ENCODE measurements around the gene ZBTB18.

Gene ZBTB18

GRCh38 chr1:244087021-244087560, 36.0 kb downstream of the ZBTB18 start:
- in situ Hi-C loops (cut with MboI; ENCODE audit: low sequenced_read_pairs) = no loop called here

- in situ Hi-C loops (cut with MboI; ENCODE audit: low sequenced_read_pairs) = no loop called here
These were observed 36.5 kb downstream of the ZBTB18 start for GRCh38 chr1:244087611-244088010.

GRCh38 chr1:244088161-244088560, 37.1 kb downstream of the ZBTB18 start:
- in situ Hi-C loops (cut with MboI; ENCODE audit: low sequenced_read_pairs) = no loop called here

- in situ Hi-C loops (cut with MboI; ENCODE audit: low sequenced_read_pairs) = no loop called here
These were observed 38.5 kb downstream of the ZBTB18 start for GRCh38 chr1:244089561-244089960.

- in situ Hi-C loops (cut with MboI; ENCODE audit: low sequenced_read_pairs) = no loop called here
These were observed 39.6 kb downstream of the ZBTB18 start for GRCh38 chr1:244090645-244091044.

- in situ Hi-C loops (cut with MboI; ENCODE audit: low sequenced_read_pairs) = no loop called here
These were observed 41.3 kb downstream of the ZBTB18 start for GRCh38 chr1:244092293-244092963.

- in situ Hi-C loops (cut with MboI; ENCODE audit: low sequenced_read_pairs) = no loop called here
These were observed 42.0 kb downstream of the ZBTB18 start for GRCh38 chr1:244092964-244093638.

- in situ Hi-C loops (cut with MboI; ENCODE audit: low sequenced_read_pairs) = no loop called here
These were observed 43.9 kb downstream of the ZBTB18 start for GRCh38 chr1:244094880-244095528.

- in situ Hi-C loops (cut with MboI; ENCODE audit: low sequenced_read_pairs) = no loop called here
These were observed 44.4 kb downstream of the ZBTB18 start for GRCh38 chr1:244095529-244095911.

GRCh38 chr1:244096066-244096610, 45.1 kb downstream of the ZBTB18 start:
- in situ Hi-C loops (cut with MboI; ENCODE audit: low sequenced_read_pairs) = no loop called here

GRCh38 chr1:244096691-244097090, 45.6 kb downstream of the ZBTB18 start:
- in situ Hi-C loops (cut with MboI; ENCODE audit: low sequenced_read_pairs) = no loop called here

GRCh38 chr1:244097523-244098405, 46.7 kb downstream of the ZBTB18 start:
- in situ Hi-C loops (cut with MboI; ENCODE audit: low sequenced_read_pairs) = no loop called here

- in situ Hi-C loops (cut with MboI; ENCODE audit: low sequenced_read_pairs) = no loop called here
These were observed 48.3 kb downstream of the ZBTB18 start for GRCh38 chr1:244099258-244099930.

- in situ Hi-C loops (cut with MboI; ENCODE audit: low sequenced_read_pairs) = no loop called here
These were observed 49.2 kb downstream of the ZBTB18 start for GRCh38 chr1:244100276-244100675.

- in situ Hi-C loops (cut with MboI; ENCODE audit: low sequenced_read_pairs) = no loop called here
These were observed 49.8 kb downstream of the ZBTB18 start for GRCh38 chr1:244100704-244101453.

GRCh38 chr1:244102046-244102445, 51.0 kb downstream of the ZBTB18 start:
- in situ Hi-C loops (cut with MboI; ENCODE audit: low sequenced_read_pairs) = no loop called here

GRCh38 chr1:244102468-244102867, 51.4 kb downstream of the ZBTB18 start:
- in situ Hi-C loops (cut with MboI; ENCODE audit: low sequenced_read_pairs) = no loop called here

GRCh38 chr1:244104309-244105060, 53.4 kb downstream of the ZBTB18 start:
- in situ Hi-C loops (cut with MboI; ENCODE audit: low sequenced_read_pairs) = no loop called here

GRCh38 chr1:244106176-244106575, 55.1 kb downstream of the ZBTB18 start:
- in situ Hi-C loops (cut with MboI; ENCODE audit: low sequenced_read_pairs) = no loop called here
